Loucy (cell line): Measurements from ENCODE around the gene NOTCH1.

Source experiments
- EZH2phosphoT487 ChIP-seq: fragments of 200-600 bp; IDR thresholded peaks from 2 replicates; pipeline ENCODE4 v1.6.1; 2018; ENCODE audit warnings: antibody characterized with exemption, mild to moderate bottlenecking, moderate library complexity, borderline replicate concordance
- TF ChIP-seq, protein P1 (sequence below): fragments of 200-600 bp; sonication (generic); conservative IDR thresholded peaks from 2 replicates; pipeline ENCODE4 v1.5.1; 2014; ENCODE audit warnings: mild to moderate bottlenecking, antibody characterized with exemption, low read length

DNA sequence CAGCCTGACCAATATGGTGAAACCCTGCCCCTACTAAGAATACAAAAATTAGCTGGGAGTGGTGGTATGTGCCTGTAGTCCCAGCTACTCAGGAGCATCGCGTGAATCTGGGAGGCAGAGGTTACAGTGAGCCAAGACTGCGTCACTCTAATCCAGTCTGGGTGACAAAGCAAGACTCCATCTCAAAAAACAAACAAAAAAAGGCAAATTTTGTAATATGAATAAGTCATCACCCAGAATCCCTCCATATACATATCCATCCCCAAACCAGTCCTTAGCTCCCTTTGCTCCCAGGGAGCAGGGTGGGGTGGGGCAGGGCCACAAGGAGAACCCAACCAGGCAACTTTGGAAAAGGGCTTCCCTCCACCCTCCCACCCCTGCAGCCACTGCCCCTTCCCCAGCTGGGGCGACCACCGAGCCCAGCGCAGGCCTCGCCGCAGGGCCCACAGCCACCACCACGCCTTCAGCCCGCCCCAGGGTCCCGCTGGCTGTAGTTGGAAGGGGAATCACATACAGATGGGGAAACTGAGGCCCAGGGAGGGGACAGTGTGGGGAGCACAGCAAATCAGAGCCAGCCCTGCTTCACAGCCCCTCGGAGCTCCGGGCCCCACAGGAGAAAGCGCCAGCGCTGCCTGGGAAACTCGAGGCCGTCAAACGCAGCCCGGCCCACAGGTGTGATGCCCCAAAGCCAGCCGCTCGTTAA lies 7.8 kb downstream of the NOTCH1 start:
- TF ChIP-seq, protein P1, sequence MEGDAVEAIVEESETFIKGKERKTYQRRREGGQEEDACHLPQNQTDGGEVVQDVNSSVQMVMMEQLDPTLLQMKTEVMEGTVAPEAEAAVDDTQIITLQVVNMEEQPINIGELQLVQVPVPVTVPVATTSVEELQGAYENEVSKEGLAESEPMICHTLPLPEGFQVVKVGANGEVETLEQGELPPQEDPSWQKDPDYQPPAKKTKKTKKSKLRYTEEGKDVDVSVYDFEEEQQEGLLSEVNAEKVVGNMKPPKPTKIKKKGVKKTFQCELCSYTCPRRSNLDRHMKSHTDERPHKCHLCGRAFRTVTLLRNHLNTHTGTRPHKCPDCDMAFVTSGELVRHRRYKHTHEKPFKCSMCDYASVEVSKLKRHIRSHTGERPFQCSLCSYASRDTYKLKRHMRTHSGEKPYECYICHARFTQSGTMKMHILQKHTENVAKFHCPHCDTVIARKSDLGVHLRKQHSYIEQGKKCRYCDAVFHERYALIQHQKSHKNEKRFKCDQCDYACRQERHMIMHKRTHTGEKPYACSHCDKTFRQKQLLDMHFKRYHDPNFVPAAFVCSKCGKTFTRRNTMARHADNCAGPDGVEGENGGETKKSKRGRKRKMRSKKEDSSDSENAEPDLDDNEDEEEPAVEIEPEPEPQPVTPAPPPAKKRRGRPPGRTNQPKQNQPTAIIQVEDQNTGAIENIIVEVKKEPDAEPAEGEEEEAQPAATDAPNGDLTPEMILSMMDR, result no peak
- TF ChIP-seq EZH2phosphoT487, result no peak
